Gastroesophageal sphincter (tissue), 4 donors: Measurements from ENCODE around the gene ALPL. TPM values are rescaled to one million over a fixed set of nuclear protein-coding genes. Genes with fewer than 3 reads are reported as not detected.

Experiments used
- ATAC-seq: fragments of 150-250 bp; one replicate; pipeline ENCODE4 v1.9.1; 2016; ENCODE audit warnings: mild to moderate bottlenecking, moderate library complexity
- H3K27ac ChIP-seq, 4 donors: fragments of 200-600 bp; sonication (generic) in 3 of 4; 1 replicate in 3 of 4; 2 replicates in 1 of 4; pipeline ENCODE4 v1.5.1; 2016 to 2019
- H3K27me3 ChIP-seq: fragments of 200-600 bp; sonication (generic); one replicate; pipeline ENCODE4 v1.5.1; 2019
- H3K36me3 ChIP-seq, 2 donors: fragments of 200-600 bp; sonication (generic); one replicate each; pipeline ENCODE4 v1.5.1; 2019; ENCODE audit warnings: control low read depth in 1 of 2
- H3K4me1 ChIP-seq, 3 donors: fragments of 200-600 bp; sonication (generic); 1 replicate in 2 of 3; 2 replicates in 1 of 3; pipeline ENCODE4 v1.5.1; 2016 to 2019; ENCODE audit warnings: control low read depth in 2 of 3
- H3K4me3 ChIP-seq, 2 donors: fragments of 200-600 bp; sonication (generic); one replicate each; pipeline ENCODE4 v1.5.1; 2019; ENCODE audit warnings: mild to moderate bottlenecking in 1 of 2, moderate library complexity in 1 of 2
- H3K9me3 ChIP-seq, 3 donors: fragments of 200-600 bp; sonication (generic); one replicate each; pipeline ENCODE4 v1.5.1; 2017 to 2019; ENCODE audit warnings: control low read depth in 2 of 3
- EP300 ChIP-seq: sonication (generic); formaldehyde crosslinking; IDR thresholded peaks from one replicate; pipeline ENCODE4 v1.6.1; 2017; ENCODE audit warnings: antibody characterized with exemption, mild to moderate bottlenecking
- POLR2A ChIP-seq, 2 donors: fragments of 450-650 bp; IDR thresholded peaks; one replicate each; pipeline ENCODE4 v1.6.1; 2017; ENCODE audit warnings: antibody characterized with exemption in 2 of 2, mild to moderate bottlenecking in 2 of 2, moderate library complexity in 1 of 2
- POLR2AphosphoS5 ChIP-seq: sonication (generic); formaldehyde crosslinking; IDR thresholded peaks from one replicate; pipeline ENCODE4 v1.6.1; 2017; ENCODE audit warnings: antibody characterized with exemption
- WGBS, 2 donors: methylation state at CpG; one replicate each; pipeline ENCODE4 v1.1.5; 2018; ENCODE audit warnings: low coverage in 1 of 2; 5-methylcytosine and 5-hydroxymethylcytosine counted together
- total RNA-seq, 4 donors: library from RNA; depleted of rRNA; stranded (reverse); fragments of >200 nt; gene quantifications; one replicate each; pipeline ENCODE4 v1.1.0, GENCODE V29; 2016
- TF ChIP-seq, protein P1 (sequence below), 4 experiments: fragments of 200-600 bp in 2 of 4; fragments of 450-650 bp in 2 of 4; sonication (generic) in 1 of 4; IDR thresholded peaks; one replicate each; pipeline ENCODE4 v1.5.1; 2017 to 2019; ENCODE audit warnings: antibody characterized with exemption in 4 of 4, mild to moderate bottlenecking in 2 of 4, moderate library complexity in 2 of 4

Gene ALPL
- total RNA-seq, 4 donors from 2014 or later: 0.62 to 6.1 (median 3.9) TPM

DNA sequence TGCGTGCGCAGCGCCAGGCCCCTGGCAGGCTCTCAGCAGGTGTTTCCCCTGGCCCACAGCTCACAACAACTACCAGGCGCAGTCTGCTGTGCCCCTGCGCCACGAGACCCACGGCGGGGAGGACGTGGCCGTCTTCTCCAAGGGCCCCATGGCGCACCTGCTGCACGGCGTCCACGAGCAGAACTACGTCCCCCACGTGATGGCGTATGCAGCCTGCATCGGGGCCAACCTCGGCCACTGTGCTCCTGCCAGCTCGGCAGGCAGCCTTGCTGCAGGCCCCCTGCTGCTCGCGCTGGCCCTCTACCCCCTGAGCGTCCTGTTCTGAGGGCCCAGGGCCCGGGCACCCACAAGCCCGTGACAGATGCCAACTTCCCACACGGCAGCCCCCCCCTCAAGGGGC lies 68.1 kb downstream of the ALPL start:
- H3K9me3 ChIP-seq: peaks cover 0 to under 1% (median 0%) of the 10 kb centered on the region in 3 donors
- H3K36me3 ChIP-seq: no peaks in the 10 kb centered on the region
- no peak overlapping the region for H3K27ac ChIP-seq
- TF ChIP-seq, protein P1, sequence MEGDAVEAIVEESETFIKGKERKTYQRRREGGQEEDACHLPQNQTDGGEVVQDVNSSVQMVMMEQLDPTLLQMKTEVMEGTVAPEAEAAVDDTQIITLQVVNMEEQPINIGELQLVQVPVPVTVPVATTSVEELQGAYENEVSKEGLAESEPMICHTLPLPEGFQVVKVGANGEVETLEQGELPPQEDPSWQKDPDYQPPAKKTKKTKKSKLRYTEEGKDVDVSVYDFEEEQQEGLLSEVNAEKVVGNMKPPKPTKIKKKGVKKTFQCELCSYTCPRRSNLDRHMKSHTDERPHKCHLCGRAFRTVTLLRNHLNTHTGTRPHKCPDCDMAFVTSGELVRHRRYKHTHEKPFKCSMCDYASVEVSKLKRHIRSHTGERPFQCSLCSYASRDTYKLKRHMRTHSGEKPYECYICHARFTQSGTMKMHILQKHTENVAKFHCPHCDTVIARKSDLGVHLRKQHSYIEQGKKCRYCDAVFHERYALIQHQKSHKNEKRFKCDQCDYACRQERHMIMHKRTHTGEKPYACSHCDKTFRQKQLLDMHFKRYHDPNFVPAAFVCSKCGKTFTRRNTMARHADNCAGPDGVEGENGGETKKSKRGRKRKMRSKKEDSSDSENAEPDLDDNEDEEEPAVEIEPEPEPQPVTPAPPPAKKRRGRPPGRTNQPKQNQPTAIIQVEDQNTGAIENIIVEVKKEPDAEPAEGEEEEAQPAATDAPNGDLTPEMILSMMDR (IDR thresholded peaks at IDR 0.05): no peak
- TF ChIP-seq POLR2A (IDR thresholded peaks at IDR 0.05) (no peak), EP300 (no peak), POLR2AphosphoS5 (no peak)
- whole genome bisulfite sequencing, 2 donors: 97% methylated on average over 6 of the region's 26 CpGs; no CpG with 5 or more reads in 1 of the 2 donors
- peaks cover 0 to 24% (median 5%) of the 10 kb centered on the region in 3 donors for H3K4me1 ChIP-seq
- H3K4me3 ChIP-seq: no peak overlapping the region
- peaks cover 7% of the 10 kb centered on the region for H3K27me3 ChIP-seq
- ATAC-seq: no peak

DNA sequence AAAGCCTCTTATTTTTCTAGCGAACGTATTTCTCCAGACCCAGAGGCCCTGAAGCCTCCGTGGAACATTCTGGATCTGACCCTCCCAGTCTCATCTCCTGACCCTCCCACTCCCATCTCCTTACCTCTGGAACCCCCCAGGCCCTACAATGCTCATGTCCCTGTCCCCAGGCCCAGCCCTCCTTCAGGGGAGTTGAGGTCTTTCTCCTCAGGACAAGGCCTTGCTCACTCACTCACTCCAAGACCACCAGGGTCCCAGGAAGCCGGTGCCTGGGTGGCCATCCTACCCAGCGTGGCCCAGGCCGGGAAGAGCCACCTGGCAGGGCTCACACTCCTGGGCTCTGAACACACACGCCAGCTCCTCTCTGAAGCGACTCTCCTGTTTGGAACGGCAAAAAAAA lies 68.7 kb downstream of the ALPL start:
- Histone ChIP-seq H3K9me3 (no peaks in the 10 kb centered on the region), H3K36me3 (no peaks in the 10 kb centered on the region), H3K4me3 (no peak overlapping the region), H3K4me1 (peaks cover 0 to 24% (median 5%) of the 10 kb centered on the region in 3 donors), H3K27me3 (peaks cover 13% of the 10 kb centered on the region), H3K27ac (no peak overlapping the region)
- no peak for TF ChIP-seq POLR2AphosphoS5
- TF ChIP-seq POLR2A (IDR thresholded peaks at IDR 0.05): no peak
- TF ChIP-seq, protein P1 (IDR thresholded peaks at IDR 0.05): no peak
- TF ChIP-seq EP300: no peak
- ATAC-seq: no peak
- 74 to 87% methylated on average over 3 to 4 of the region's 9 CpGs for WGBS, 2 donors

DNA sequence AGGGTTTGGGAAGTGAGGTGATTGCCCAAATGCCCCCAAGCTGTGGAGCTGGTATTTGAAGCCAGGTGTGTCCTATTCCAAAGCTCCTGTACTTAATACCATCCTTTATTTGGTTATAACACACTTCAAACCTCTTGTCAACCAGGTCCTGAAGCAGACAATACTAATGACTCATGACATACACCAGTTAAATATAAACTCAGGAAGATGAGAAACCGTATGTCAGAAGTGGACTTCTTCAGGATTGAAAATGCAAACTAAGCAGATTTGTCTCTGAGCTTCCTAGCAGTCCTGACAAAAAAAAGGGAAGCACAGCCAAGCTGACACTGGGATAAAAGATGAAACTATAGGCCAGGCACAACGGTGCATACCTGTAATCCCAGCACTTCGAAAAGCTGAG lies 70.6 kb downstream of the ALPL start:
- WGBS, 2 donors: 60% methylated on average over 3 of the region's 3 CpGs; no CpG with 5 or more reads in 1 of the 2 donors
- peaks cover 28% of the 10 kb centered on the region for H3K27me3 ChIP-seq
- TF ChIP-seq, protein P1 (IDR thresholded peaks at IDR 0.05): no peak
- TF ChIP-seq POLR2A (IDR thresholded peaks at IDR 0.05) (no peak), EP300 (no peak)
- H3K27ac ChIP-seq: no peak overlapping the region
- H3K4me3 ChIP-seq: no peak overlapping the region
- peaks cover 0 to 10% (median 2%) of the 10 kb centered on the region in 3 donors for H3K4me1 ChIP-seq
- no peak for ATAC-seq
- H3K36me3 ChIP-seq: no peaks in the 10 kb centered on the region
- H3K9me3 ChIP-seq: no peaks in the 10 kb centered on the region

DNA sequence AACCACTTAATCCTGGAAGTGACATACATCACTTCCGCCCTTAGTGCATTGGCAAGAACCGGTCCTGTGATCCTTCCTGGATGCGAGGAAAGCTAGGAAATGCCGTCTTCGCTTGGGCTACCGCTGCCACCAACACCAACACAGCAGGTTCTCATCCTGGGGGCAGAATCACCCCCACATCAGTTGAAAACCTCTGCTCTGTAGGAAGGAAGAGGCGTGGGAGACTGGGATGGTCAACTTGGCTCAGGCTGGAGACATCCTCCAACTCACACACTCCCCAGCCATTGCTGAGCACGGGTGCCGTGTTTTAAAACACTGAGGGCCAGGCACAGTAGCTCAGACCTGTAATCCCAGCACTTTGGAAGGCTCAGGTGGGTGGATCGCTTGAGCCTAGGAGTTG lies 74.9 kb downstream of the ALPL start:
- Histone ChIP-seq H3K27ac (no peak overlapping the region), H3K36me3 (no peaks in the 10 kb centered on the region), H3K9me3 (no peaks in the 10 kb centered on the region), H3K4me3 (no peak overlapping the region), H3K4me1 (peaks cover 0 to 16% (median 0%) of the 10 kb centered on the region in 3 donors), H3K27me3 (peaks cover 49% of the 10 kb centered on the region)
- TF ChIP-seq, protein P1 (IDR thresholded peaks at IDR 0.05): no peak
- TF ChIP-seq EP300 (no peak), POLR2AphosphoS5 (no peak), POLR2A (IDR thresholded peaks at IDR 0.05) (no peak)
- no peak for ATAC-seq
- 70% methylated on average over 7 of the region's 10 CpGs; no CpG with 5 or more reads in 1 of the 2 donors for WGBS, 2 donors

DNA sequence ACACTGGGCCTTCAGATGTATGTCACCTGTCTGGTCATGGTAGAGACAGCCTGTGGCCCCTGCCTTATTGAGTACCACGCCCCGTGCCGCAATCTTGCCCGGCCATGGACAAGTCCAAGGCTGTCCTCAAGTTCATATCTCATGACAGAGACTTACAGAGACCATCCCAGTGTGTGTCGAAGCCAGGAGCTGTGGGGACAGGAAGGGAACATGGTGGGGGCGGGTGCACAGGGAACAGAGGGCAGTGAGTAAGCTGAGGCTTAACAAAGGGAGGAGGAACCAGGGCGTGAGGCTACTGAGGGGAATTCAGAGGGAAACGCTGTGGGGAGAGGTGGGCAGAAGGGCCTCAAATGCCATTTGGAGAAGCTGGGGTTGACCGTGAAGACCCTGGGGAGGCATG lies 75.8 kb downstream of the ALPL start:
- Histone ChIP-seq H3K36me3 (no peaks in the 10 kb centered on the region), H3K4me1 (peaks cover 0 to 16% (median 0%) of the 10 kb centered on the region in 3 donors), H3K27ac (no peak overlapping the region), H3K27me3 (peaks cover 56% of the 10 kb centered on the region), H3K4me3 (no peak overlapping the region), H3K9me3 (no peaks in the 10 kb centered on the region)
- ATAC-seq: no peak
- no peak for TF ChIP-seq POLR2AphosphoS5
- TF ChIP-seq EP300: no peak
- TF ChIP-seq, protein P1 (IDR thresholded peaks at IDR 0.05): no peak
- no peak for TF ChIP-seq POLR2A (IDR thresholded peaks at IDR 0.05)
- WGBS, 2 donors: 67 to 78% methylated on average over 1 to 6 of the region's 9 CpGs
